ENCODE data around the gene SNX25.
"Not testable (repeated sequence)": the region's sequence is repeated elsewhere in the genome, so short reads cannot be mapped to it uniquely, and the experiment has no call there.

GRCh38 chr4:185329879-185330510, 120.6 kb downstream of the SNX25 start:
- TF ChIP-seq CTCF (IDR thresholded peaks at IDR 0.05; ENCODE audit: low read depth, low read length, poor library complexity, severe bottlenecking); EZH2phosphoT487 (IDR thresholded peaks at IDR 0.05; ENCODE audit: borderline replicate concordance, low read length): not testable (repeated sequence)
